UCSD-AML1 (cell line): ENCODE data around the gene ABAT.
"Not testable (repeated sequence)": the region's sequence is repeated elsewhere in the genome, so short reads cannot be mapped to it uniquely, and the experiment has no call there.

Experiments used
- DNase-seq: peaks from one replicate; lab custom pipeline; 2025; ENCODE audit not compliant: unreplicated experiment; lab: John Stamatoyannopoulos, UW

ABAT gene

DNA sequence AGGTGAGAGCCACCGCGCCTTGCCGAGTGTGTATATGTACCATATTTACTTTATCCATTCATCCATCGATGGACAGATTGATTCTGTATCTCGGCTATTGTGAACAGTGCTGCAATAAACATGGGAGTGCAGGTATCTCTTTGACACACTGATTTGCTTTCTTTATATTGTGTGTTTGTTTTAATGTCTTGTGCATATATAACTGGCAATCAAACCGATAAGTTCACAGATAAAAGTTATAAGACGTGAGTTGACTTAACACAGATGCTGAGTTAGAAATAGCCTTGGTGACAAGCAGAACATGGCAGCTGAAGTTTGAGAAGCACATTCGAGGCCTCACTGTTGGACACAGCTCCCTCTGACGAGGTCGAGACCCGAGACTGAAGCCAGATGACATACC, 99.8 kb downstream of the ABAT start:
- DNase-seq = no peak

DNA sequence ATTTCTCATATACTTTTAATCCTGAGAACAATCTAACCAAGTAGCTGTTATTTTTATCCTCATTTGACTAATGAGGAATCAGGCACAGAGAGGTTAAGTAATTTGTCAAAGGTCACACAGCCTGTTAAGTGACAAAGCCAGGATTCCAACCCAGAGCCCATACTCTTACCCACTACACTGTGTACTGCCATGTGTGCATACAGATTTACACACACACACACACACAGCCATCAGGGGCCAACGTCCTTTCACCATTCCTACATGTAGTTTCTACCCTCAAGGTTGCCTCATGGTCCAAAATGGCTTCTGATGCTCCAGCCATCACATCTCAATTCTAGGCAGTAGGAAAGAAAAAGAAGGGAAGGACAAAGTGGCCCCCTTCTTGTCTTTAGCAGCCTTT, 100.9 kb downstream of the ABAT start:
- no peak for DNase-seq

DNA sequence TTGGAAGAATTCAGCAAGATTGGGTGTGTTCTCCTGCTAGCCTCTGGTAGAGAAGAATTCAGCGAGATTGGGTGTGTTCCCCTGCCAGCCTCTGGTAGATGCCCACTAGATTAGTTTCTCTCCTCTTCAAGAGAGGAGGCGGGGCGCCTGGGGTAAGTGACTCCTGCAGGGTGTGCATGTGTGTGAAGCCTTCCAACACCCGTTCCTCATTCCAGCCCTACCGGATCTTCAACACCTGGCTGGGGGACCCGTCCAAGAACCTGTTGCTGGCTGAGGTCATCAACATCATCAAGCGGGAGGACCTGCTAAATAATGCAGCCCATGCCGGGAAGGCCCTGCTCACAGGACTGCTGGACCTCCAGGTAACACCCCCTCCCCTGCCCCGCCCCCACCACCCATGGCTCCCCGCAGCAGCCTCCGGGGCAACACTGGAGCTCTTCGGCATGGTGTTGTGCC, 101.7 kb downstream of the ABAT start:
- no peak for DNase-seq

DNA sequence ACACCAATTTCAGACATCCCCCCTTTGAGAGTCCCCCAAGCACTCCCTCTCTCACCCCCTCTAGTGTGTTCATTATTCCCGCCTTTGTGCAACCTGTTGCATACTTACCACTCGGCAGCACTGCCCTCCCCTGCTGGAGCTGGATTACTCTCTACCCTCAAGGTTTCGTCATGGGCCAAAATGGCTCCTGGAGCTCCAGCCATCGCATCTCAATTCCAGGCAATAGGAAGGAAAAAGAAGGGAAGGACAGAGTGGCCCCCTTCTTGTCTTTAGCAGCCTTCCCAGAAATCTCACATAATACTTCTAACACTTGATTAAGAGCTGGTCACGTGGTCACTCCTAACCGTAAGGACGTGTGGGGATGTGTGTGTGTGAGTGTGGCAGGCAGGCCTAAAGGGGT, 102.8 kb downstream of the ABAT start:
- no peak for DNase-seq

DNA sequence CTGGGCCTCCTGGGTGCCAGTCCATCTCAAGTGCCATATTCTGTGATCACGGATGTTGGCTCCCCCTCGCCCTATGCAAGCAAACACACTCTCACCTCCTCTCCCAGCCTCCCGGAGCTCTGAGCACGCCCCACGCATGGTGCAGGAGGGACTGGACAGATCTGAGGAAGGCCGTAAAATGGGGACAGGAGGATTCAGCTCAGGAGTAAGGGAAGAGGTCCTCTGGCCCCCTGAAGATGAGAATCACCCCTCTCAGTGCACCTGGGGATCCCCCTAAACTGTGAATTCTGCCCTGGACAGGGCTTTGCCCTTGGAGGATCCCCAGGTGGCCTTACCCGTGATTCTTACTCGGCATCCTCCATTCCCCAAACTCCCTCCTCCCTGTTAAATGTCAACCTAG, 107.4 kb downstream of the ABAT start:
- no peak for DNase-seq

DNA sequence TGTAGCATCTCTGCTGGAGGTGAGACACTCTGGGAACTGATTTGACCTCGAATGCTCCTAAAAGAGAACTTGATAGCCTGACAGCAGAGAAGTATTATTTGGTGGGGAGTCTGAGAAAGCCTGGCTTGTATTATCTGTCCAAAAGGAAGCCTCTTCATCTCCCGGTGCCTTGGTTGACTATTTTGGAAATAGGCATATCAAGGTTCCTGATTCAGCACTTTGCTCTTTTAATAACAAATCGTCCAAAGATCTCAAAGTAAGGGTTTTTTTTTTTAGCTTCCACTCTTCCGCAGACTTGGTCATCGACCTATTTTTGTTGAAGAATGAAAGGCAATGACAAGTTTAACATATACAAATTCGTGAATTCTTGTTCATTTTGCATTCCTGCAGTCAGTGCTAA, 108.3 kb downstream of the ABAT start:
- no peak for DNase-seq

DNA sequence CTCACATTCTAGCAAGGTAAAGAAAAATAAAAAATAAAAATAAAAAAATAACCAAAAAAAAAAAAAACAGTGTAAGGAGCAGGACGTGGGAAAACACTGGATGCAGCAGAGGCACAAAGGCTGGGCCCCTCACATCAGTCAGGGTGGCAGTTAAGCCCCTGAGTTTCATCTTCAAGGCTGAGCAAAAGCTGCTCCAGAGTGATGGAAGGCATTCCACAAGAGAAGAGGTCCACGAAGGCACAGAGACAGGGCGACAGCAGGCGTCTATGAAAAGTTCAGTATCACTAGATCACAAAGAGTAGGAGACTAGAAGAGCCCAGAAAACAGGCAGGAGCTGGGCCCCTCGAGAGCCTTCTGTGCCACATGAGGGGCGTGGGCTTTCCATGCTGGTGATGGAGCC, 111.0 kb downstream of the ABAT start:
- no peak for DNase-seq

DNA sequence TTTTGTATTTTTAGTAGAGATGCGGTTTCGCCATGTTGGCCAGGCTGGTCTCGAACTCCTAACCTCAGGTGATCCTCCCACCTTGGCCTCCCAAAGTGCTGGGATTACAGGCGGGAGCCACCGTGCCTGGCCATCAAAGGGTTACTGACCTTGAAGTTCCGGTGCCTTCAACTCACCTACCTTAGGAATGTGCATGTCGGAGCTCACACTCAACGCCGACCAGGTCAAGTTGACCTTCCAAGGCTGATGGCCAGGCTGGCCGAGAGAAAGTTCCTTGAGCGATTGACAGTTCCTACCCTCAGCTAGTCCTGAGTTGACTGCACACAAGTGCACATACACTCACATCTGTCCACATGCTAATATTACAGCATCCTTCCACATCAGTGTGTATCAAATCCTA, 111.9 kb downstream of the ABAT start:
- not testable (repeated sequence) for DNase-seq

DNA sequence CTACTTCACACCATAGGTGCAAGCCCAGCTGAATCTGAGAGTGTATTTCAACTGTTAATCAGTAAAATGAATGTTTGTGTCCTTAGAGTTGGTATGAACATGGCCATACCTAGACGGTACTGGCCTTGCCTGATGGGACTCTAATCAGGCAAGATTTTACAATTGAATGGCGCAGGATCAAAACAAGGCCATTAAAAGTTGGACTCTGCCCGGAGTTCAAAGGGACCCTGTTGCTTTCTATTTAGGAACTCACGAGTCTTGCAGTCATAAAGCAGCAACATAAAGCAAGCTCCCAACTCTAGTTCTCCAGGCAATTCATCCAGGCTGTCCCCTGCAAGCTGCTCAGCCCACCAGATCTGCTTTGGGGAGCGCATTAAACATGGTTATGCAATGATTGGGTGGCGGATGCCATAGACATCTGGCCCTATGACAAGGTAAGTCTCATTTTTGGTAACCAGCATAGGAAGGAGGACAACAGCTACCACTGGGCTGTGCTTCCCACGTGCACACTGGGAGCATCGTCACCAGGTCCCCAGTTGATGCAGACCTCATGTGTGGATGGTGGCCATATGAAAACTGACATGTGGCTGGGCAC, 114.3 kb downstream of the ABAT start:
- DNase-seq = no peak

DNA sequence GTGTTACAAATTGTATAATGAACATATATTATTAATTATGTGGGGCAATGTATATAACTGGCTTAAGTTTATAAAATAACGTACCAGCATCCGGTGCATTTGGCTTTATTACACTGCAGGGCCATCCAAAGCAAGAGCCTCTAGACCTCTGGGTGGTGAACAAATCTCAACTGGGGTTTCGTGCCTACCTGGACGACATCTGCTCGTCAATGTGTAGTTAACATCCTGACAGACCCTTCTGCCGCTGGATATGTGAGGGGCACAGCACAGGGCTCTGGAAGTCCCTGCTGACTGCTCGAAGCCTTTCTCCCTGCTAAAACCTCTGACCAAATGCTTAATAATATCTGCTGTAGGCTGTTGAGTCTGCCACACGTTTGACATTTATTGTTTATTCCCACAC, 120.7 kb downstream of the ABAT start:
- DNase-seq = no peak

DNA sequence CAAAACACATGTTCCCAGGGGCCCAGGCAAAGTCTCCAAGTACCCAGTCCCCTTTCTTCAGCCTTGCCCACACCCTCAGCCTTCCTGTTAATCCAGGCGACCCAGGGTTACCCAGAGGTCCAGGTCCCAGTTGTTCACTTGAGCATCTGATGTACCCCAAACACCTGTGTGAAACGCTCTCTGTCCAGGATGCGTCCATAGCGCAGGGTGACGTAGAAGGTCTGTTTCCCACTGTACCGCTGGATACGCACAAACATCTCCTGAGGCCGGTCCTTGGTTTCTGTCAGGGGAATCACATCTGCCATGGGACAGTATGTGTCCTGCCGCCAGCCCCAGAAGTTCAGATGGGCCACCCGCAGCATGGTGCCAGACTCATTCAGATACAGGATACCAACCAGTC, 121.4 kb downstream of the ABAT start:
- no peak for DNase-seq

DNA sequence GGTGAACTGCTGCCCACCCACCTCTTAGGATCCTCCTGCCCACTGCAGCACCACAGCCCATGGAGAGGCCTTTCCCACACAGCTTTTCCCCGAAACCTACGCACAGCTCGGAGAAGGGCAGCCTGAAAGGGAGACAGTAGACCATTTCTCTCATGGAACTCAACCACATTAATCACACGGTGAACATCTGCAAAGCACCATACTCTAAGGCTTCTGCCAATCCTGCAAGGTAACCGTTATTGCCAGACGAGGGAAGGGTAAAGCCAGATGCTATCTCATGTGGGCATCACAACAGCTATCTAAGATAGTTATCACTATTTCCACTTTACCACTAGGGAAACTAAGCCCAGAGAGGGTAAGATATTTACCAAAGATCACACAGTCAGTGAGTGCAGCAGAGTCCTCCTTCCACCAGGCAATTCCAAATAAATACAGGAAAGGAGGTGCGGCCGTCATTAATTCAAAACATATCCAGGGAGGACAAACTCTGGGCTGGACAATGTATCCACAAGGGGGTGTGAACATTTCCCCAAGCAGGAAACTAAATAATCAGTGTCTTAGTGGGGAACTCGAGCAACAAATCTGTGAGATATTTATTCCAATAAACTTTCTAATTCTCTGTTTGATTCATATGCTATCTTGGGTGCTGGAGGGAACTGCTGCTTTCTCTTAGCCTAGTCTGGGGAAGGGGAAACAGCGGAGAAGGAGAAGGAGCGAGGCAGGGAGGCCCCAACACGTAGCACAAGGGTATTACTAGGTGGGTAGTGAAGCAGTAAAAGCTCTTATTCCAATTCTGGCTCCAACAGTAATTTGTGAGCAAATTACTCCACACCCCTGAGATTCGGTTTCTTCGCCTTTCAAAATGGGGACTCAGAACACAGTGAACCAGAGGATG, 122.3 kb downstream of the ABAT start:
- no peak for DNase-seq

DNA sequence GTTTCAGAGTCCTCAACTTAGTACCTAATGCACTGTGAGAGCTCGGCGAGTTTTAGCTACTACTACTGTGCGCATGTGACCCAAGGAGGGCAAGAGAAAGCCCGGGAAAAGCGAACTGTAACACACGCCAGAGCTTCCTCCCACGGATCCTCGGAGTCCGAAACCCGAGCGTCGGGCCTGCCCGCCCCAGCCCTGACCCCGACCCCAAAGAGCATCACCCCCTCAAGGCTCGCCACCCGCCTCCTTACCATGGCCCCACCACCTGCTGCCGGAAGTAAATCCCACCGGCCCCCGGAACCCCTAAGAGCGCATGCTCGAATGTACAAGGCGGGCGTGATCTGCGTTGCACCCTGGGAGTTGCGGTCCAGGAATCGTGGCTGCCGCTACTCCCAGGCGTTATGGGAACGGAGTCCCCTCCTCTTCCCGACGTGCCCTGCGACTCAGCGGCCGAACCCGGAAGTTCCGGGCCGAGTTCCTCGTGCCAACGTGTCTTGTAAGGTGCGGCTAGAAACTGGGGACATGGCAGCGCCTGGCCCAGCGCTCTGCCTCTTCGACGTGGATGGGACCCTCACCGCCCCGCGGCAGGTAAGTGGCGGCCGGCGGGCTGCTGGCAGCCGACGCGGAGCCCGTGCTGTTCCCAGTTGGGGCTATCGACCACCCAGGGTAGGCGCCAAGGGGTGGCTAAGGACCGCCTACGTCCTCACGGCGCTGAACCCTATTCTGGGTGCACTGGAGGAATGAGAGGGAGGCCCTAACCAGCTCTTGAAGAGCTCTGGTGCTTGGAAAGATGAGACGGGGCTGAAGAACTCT, 123.2 kb downstream of the ABAT start, which contains the start of the genes PMM2 and TMEM186:
Gene PMM2, plus strand, starts transcription at position 476 of the 810 bp plus-strand sequence. Its CDS starts 44 bp downstream, at position 520.
Gene TMEM186, minus strand, starts transcription at position 276 of the 810 bp plus-strand sequence. Its CDS starts 25 bp downstream, at position 251.
- DNase-seq = peak; percentile 96

DNA sequence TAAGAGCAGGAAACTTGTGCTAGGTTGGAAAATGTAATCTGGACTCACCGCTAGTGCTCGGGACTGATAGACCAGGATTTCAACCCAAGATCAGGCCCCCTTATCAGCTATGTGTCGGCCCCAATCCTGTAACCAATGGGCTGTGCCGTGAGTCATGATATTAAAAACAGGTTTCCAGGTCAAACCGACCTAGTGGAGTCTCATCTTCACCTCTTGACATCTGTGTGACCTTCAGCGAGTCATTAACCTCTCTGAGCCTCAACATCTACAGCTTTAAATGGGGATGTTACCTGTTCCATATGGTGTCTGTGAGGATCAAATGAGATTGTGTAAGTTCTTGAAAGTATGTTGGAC, 123.7 kb downstream of the ABAT start:
- no peak for DNase-seq

DNA sequence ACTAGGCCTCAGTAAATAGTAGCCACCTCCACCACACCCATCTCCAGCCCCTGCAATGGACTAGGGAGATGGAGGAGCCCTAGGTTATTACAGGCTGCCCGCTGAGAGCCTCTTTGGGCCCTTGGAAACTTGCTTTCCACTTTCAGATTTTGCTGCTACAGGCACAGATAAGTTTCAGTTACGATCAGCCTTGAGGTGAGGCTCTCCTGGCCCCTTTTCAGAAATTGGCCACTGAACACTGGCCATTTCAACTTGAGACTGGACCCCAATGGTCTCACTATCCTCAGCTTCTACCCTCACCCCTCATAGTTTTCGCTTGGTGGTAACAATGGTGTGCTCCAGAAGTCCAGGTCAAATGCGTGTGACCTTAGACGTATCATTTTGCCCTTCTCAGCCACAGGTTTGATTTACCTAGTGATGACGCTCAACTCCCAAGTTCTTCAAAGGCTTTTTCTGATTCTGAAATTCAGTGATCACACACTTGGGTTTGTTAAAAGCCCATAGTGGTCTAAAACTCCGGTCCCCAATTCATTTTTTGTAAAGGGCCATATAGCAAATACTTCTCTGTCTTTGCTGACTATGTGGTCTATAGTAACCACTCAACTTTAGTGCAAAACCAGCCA, 124.2 kb downstream of the ABAT start:
- no peak for DNase-seq

DNA sequence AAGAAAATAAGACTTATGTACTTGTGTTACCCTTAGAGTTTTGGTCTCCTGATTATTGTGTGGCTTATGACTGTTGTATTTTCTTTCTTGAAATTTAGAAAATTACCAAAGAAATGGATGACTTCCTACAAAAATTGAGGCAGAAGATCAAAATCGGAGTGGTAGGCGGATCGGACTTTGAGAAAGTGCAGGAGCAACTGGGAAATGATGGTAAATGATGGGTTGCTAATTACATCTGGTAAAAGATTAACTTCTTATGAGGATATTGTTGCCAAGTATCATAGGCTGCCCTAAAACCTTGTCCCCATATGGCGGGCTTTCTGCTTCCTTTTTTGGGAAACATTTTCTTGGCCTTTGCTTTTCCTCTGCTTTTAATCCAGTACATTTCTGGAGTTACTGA, 127.3 kb downstream of the ABAT start:
- DNase-seq = no peak

DNA sequence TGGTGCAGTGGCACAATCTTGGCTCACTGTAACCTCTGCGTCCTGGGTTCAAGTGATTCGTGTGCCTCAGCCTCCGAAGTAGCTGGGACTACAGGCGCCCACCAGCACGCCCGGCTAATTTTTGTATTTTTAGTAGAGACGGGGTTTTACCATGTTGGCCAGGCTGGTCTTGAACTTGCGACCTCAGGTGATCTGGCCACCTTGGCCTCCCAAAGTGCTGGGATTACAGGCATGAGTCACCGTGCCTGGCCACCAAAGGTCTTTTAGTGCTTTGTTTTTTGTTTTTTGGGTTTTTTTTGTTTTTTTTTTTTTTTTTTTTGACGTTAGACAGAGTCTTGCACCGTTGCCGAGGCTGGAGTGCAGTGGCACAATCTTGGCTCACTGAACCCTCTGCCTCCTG, 129.3 kb downstream of the ABAT start:
- DNase-seq = not testable (repeated sequence)

DNA sequence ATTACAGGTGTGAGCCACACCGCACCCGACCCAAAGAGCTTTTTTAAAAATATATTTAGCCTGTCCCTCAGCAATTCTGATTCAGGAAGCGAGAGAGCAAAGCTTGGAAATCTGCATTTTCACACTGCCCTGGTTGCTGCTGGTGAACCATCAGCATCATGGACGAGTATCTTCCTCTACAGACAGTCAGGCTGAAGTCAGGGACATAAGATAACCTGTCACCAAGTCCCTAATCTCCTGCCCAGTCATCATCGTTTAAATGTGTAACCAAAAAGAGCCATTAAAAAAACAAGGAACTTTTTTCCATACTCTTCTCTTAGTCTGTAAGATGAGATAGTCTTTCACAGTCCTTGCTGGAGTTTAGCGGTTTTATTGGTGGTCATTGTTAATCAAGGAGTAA, 129.9 kb downstream of the ABAT start:
- no peak for DNase-seq

DNA sequence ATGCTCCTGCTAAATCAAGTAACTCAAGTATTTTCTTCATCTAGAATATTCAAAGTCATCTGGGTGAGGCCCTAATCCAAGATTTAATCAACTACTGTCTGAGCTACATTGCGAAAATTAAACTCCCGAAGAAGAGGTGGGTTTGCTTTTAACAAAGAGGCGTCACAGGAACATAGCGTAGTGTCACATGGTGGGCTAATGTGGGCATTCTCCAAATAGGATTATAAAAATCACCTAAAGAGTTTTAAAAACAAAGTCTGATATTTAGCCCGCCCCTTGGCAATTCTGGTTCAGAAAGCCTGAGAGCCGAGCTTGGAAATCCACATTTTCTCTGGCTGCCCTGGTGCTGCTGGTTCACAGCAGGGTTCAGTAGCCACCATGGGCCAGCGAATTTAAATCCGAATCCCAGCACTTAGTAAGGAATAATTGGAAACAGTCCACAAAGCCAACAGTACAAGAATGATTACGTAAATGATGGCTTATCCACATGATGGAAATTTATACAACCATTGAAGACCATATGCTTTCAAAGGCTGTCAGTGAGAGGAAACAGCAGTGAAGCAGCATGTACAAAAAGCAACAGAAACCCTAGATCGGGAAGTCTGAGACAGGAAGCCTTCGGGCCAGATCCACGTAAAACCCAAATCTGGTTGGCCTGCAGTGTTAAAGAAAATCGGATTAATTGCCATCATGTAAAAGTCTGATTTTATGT, 132.0 kb downstream of the ABAT start:
- DNase-seq = no peak

DNA sequence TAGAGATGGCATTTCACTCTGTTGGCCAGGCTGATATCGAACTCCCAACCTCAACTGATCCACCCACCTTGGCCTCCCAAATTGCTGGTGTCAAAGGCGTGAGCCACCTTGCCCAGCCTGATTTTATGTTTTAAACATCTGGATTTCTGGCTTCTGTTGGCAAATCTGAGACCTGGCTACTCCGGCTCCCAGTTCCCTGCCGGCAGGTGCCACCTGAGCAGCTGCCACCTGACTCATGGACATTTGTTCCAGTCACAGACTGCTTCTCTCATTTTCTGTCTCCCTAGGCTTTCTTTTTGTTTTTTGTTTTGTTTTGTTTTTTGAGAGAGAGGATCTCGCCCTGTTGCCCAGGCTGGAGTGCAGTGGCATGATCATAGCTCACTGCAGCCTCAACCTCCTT, 132.8 kb downstream of the ABAT start:
- no peak for DNase-seq

DNA sequence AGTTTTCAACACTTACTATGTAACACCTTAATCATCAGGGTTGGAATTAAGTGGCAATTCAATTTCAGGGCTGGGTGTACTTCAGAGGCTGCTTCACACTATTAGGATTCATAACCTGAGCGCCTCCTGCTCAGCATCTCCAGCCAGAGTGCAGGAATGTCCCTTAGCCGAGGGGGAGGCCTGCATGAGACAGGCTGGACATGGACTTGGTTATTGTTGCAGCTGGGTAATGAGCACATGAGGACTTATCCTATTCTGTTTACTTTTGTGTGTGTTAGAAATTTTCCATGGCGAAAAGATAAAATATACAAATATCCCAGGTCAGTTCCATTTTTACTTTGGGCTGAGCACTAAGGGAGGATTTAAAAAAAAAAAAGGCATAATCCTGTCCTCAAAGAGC, 133.6 kb downstream of the ABAT start:
- DNase-seq = no peak
